Endothelial cell of umbilical vein (primary cell): ENCODE measurements around the gene SDC1.

Experiments used
- POLR2AphosphoS5 ChIP-seq: IDR thresholded peaks from 2 replicates; pipeline ENCODE4 v1.6.1; 2012; ENCODE audit warnings: low read depth, mild to moderate bottlenecking, control low read depth, low read length, moderate library complexity; ENCODE audit not compliant: insufficient read depth
- TF ChIP-seq, protein P1 (sequence below), 2 donors: IDR thresholded peaks; 1 replicate in 1 of 2; 2 replicates in 1 of 2; pipeline ENCODE4 v1.5.1; 2011; ENCODE audit warnings: low read length in 2 of 2, mild to moderate bottlenecking in 2 of 2, moderate library complexity in 2 of 2, control low read depth in 1 of 2, inconsistent platforms in 1 of 2, low read depth in 1 of 2; ENCODE audit not compliant: insufficient read depth in 1 of 2; ENCODE audit errors: extremely low read depth in 1 of 2

DNA sequence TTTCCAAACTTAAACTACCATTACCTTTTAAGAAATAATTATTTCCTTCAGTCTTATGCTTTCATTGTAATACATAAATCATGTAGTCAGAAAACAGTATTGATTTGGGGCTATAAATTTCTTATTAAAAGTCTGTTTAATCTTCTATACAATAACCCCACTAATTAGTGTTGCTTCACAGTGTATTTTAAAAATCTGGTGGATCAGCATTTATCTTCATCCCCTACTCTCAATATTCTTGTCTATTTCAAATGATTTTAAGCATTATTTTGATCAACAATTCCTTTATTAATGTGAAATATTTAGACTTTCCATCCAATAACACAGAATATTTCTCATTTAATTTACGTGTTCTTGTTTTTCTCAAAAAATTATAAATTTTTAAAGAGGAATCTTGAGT lies 32.5 kb upstream of the SDC1 start:
- TF ChIP-seq POLR2AphosphoS5: no peak
- TF ChIP-seq, protein P1, sequence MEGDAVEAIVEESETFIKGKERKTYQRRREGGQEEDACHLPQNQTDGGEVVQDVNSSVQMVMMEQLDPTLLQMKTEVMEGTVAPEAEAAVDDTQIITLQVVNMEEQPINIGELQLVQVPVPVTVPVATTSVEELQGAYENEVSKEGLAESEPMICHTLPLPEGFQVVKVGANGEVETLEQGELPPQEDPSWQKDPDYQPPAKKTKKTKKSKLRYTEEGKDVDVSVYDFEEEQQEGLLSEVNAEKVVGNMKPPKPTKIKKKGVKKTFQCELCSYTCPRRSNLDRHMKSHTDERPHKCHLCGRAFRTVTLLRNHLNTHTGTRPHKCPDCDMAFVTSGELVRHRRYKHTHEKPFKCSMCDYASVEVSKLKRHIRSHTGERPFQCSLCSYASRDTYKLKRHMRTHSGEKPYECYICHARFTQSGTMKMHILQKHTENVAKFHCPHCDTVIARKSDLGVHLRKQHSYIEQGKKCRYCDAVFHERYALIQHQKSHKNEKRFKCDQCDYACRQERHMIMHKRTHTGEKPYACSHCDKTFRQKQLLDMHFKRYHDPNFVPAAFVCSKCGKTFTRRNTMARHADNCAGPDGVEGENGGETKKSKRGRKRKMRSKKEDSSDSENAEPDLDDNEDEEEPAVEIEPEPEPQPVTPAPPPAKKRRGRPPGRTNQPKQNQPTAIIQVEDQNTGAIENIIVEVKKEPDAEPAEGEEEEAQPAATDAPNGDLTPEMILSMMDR (IDR thresholded peaks at IDR 0.05; ENCODE audit: extremely low read depth in 1 of 2, insufficient read depth in 1 of 2, low read depth in 1 of 2, low read length in 2 of 2): no peak
